ENCODE data around the gene NIPAL1.
"Not testable (repeated sequence)": the region's sequence is repeated elsewhere in the genome, so short reads cannot be mapped to it uniquely, and the experiment has no call there.

DNA sequence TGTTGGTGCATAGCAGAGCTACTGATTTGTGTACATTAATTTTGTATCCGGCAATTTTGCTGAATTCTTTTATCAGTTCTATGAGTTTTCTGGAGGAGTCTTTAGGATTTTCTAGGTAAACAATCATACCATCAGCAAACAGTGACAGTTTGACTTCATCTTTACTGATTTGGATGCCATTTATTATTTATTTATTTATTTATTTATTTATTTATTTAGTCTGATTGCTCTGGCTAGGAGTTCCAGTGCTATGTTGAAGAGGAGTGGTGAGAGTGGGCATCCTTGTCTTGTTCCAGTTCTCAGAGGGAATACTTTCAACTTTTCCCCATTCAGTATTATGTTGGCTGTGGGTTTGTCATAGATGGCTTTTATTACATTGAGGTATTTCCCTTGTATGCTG, 24.1 kb upstream of the NIPAL1 start:
- TF ChIP-seq, protein P1, sequence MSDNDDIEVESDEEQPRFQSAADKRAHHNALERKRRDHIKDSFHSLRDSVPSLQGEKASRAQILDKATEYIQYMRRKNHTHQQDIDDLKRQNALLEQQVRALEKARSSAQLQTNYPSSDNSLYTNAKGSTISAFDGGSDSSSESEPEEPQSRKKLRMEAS (IDR thresholded peaks at IDR 0.05; ENCODE audit: insufficient read depth, insufficient read length), result not testable (repeated sequence)
- TF ChIP-seq, protein P2, sequence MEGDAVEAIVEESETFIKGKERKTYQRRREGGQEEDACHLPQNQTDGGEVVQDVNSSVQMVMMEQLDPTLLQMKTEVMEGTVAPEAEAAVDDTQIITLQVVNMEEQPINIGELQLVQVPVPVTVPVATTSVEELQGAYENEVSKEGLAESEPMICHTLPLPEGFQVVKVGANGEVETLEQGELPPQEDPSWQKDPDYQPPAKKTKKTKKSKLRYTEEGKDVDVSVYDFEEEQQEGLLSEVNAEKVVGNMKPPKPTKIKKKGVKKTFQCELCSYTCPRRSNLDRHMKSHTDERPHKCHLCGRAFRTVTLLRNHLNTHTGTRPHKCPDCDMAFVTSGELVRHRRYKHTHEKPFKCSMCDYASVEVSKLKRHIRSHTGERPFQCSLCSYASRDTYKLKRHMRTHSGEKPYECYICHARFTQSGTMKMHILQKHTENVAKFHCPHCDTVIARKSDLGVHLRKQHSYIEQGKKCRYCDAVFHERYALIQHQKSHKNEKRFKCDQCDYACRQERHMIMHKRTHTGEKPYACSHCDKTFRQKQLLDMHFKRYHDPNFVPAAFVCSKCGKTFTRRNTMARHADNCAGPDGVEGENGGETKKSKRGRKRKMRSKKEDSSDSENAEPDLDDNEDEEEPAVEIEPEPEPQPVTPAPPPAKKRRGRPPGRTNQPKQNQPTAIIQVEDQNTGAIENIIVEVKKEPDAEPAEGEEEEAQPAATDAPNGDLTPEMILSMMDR (IDR thresholded peaks at IDR 0.05; ENCODE audit: extremely low read depth in 1 of 2, insufficient read depth in 1 of 2, low read depth in 1 of 2, low read length in 2 of 2), result not testable (repeated sequence)
- not testable (repeated sequence) for TF ChIP-seq POLR2A (IDR thresholded peaks at IDR 0.05; ENCODE audit: low read depth, low read length); MYC (IDR thresholded peaks at IDR 0.05; ENCODE audit: low read depth, low read length); POLR2AphosphoS5 (IDR thresholded peaks at IDR 0.05; ENCODE audit: insufficient read depth, low read depth, low read length); EZH2 (IDR thresholded peaks at IDR 0.05; ENCODE audit: borderline replicate concordance, low read depth, low read length, severe bottlenecking); JUN (IDR thresholded peaks at IDR 0.05; ENCODE audit: borderline replicate concordance, insufficient read depth, insufficient read length, low read depth)
